ENCODE data around the gene TRIM6. TPM values are rescaled to one million over a fixed set of nuclear protein-coding genes. Genes with fewer than 3 reads are reported as not detected.

TRIM6 gene
- total and polyA plus RNA-seq, 2 donors (not counting 3 experiments of a cell fraction or from before 2014, with no cell fraction given), result 3.9 to 5.6 TPM

DNA sequence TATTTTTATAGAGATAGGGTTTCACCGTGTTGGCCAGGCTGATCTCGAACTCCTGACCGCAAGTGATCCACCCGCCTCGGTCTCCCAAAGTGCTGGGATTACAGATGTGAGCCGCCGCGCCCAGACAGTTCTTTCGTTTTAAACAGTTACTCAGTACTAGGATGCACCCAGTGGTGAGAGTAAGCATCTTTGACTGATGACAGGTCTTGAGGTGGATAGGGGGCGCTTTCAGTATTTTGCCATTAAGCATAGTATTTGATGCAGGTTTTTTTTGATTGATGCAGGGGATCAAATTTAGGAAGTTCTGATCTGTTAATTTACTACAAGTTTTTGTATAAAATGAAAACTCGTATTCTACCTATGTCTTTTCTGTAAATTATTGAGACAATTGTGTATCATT, 15.2 kb downstream of the TRIM6 start:
- H3K9ac ChIP-seq (replicated peaks; ENCODE audit: extremely low read depth, insufficient read depth, low read length), result no peak overlapping the region
- ChIA-PET CTCF (no interaction called here), POLR2A (no interaction called here)
- no peaks in the 10 kb centered on the region for H4K20me1 ChIP-seq (replicated peaks; ENCODE audit: control insufficient read depth, extremely low read depth, insufficient read depth, low read length)
- no peaks in the 10 kb centered on the region for H3K36me3 ChIP-seq (ENCODE audit: control insufficient read depth in 2 of 2, extremely low read depth in 1 of 2, insufficient read depth in 2 of 2, low read length in 2 of 2)
- no peak overlapping the region for H3K4me3 ChIP-seq (replicated peaks in 1 of 3; ENCODE audit: insufficient read depth in 1 of 3, low read depth in 1 of 3, low read length in 3 of 3)
- H3K27me3 ChIP-seq (ENCODE audit: control insufficient read depth in 2 of 2, insufficient read depth in 2 of 2, low read length in 2 of 2), result no peaks in the 10 kb centered on the region
- no peak overlapping the region for H3K4me2 ChIP-seq (ENCODE audit: insufficient read depth, low read length)
- no peak overlapping the region for H3K27ac ChIP-seq (ENCODE audit: insufficient read depth, low read depth, low read length)
- DNase-seq (ENCODE audit: low read depth, low spot score), result no peak
- no TSS peak for BruUV-seq (replicated peaks)
- TF ChIP-seq FOS (IDR thresholded peaks at IDR 0.05; ENCODE audit: borderline replicate concordance, insufficient read depth, low read length) (no peak), GATA2 (IDR thresholded peaks at IDR 0.05; ENCODE audit: insufficient read depth, insufficient read length, low read depth, low read length) (no peak), POLR2AphosphoS5 (IDR thresholded peaks at IDR 0.05; ENCODE audit: insufficient read depth, low read depth, low read length) (no peak), POLR2A (IDR thresholded peaks at IDR 0.05; ENCODE audit: low read depth, low read length) (no peak), MYC (IDR thresholded peaks at IDR 0.05; ENCODE audit: low read depth, low read length) (no peak), EZH2 (IDR thresholded peaks at IDR 0.05; ENCODE audit: borderline replicate concordance, low read depth, low read length, severe bottlenecking) (no peak), JUN (IDR thresholded peaks at IDR 0.05; ENCODE audit: borderline replicate concordance, insufficient read depth, insufficient read length, low read depth) (no peak)
- TF ChIP-seq, protein P1, sequence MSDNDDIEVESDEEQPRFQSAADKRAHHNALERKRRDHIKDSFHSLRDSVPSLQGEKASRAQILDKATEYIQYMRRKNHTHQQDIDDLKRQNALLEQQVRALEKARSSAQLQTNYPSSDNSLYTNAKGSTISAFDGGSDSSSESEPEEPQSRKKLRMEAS (IDR thresholded peaks at IDR 0.05; ENCODE audit: insufficient read depth, insufficient read length), result no peak
- TF ChIP-seq, protein P2, sequence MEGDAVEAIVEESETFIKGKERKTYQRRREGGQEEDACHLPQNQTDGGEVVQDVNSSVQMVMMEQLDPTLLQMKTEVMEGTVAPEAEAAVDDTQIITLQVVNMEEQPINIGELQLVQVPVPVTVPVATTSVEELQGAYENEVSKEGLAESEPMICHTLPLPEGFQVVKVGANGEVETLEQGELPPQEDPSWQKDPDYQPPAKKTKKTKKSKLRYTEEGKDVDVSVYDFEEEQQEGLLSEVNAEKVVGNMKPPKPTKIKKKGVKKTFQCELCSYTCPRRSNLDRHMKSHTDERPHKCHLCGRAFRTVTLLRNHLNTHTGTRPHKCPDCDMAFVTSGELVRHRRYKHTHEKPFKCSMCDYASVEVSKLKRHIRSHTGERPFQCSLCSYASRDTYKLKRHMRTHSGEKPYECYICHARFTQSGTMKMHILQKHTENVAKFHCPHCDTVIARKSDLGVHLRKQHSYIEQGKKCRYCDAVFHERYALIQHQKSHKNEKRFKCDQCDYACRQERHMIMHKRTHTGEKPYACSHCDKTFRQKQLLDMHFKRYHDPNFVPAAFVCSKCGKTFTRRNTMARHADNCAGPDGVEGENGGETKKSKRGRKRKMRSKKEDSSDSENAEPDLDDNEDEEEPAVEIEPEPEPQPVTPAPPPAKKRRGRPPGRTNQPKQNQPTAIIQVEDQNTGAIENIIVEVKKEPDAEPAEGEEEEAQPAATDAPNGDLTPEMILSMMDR (IDR thresholded peaks at IDR 0.05; ENCODE audit: extremely low read depth in 1 of 2, insufficient read depth in 1 of 2, low read depth in 1 of 2, low read length in 2 of 2), result no peak
- no peaks in the 10 kb centered on the region for H3K4me1 ChIP-seq (ENCODE audit: control insufficient read depth, extremely low read depth, insufficient read depth, low read length)
- no peak for FAIRE-seq
- H3K9me3 ChIP-seq (replicated peaks; ENCODE audit: control insufficient read depth, insufficient read depth, low read length), result no peaks in the 10 kb centered on the region
- intact Hi-C loops (cut with micrococcal nuclease), result no loop called here
- H2AFZ ChIP-seq (ENCODE audit: low read depth, low read length), result no peak overlapping the region
- no peaks in the 10 kb centered on the region for H3K79me2 ChIP-seq (ENCODE audit: control insufficient read depth, insufficient read depth, low read length)
- dilution Hi-C loops (cut with MboI; ENCODE audit: extremely low pct_ligation_motif_present, low sequenced_read_pairs), result no loop called here
- H3K9me1 ChIP-seq (replicated peaks; ENCODE audit: control insufficient read depth, extremely low read depth, insufficient read depth, low read length), result no peaks in the 10 kb centered on the region

Measured in endothelial cell of umbilical vein (primary cell).